SK-N-SH (cell line): ENCODE measurements around the gene LAMA1. TPM values are rescaled to one million over a fixed set of nuclear protein-coding genes. Genes with fewer than 3 reads are reported as not detected.

ENCODE experiments used
- CTCF ChIA-PET: fragments of 300-600, 350-600 bp; formaldehyde crosslinking; extraction: SDS; loops from one replicate; lab custom pipeline; 2021; lab: Yijun Ruan, JAX
- POLR2A ChIA-PET: fragments of 350-600 bp; sonication (Branson Sonifier 250); formaldehyde crosslinking; extraction: SDS; loops from one replicate; lab custom pipeline; 2020; ENCODE audit warnings: antibody characterized with exemption, inconsistent platforms; lab: Yijun Ruan, JAX
- DNase-seq: peaks from one replicate; pipeline ENCODE4 v3.0.0; 2012
- H2AFZ ChIP-seq: fragments of 200-600 bp; sonication (generic); 2 replicates; pipeline ENCODE4 v1.8.1; 2016; ENCODE audit warnings: antibody characterized with exemption, mild to moderate bottlenecking, low read depth
- H3F3A ChIP-seq: fragments of 200-600 bp; sonication (generic); replicated peaks from 2 replicates; pipeline ENCODE3; 2016; ENCODE audit warnings: antibody characterized with exemption, mild to moderate bottlenecking; ENCODE audit not compliant: insufficient read depth
- H3K27ac ChIP-seq, 2 experiments: fragments of 200-500 bp in 1 of 2; fragments of 200-600 bp in 1 of 2; sonication (Bioruptor generic) in 1 of 2; sonication (generic), shearing (Covaris generic) in 1 of 2; 2 replicates each; pipeline versions ENCODE4 v1.5.1 to v1.6.1; 2014 to 2016; ENCODE audit warnings: low read depth in 2 of 2, inconsistent platforms in 1 of 2, low read length in 1 of 2, mild to moderate bottlenecking in 1 of 2, mixed read lengths in 1 of 2
- H3K27me3 ChIP-seq: fragments of 200-600 bp; sonication (generic), shearing (Covaris generic); 2 replicates; pipeline ENCODE4 v1.6.1; 2016; ENCODE audit warnings: mixed run types; ENCODE audit not compliant: insufficient read depth
- H3K36me3 ChIP-seq, 2 experiments: fragments of 200-500 bp in 1 of 2; fragments of 200-600 bp in 1 of 2; sonication (Bioruptor generic) in 1 of 2; sonication (generic) in 1 of 2; replicated peaks in 1 of 2; 2 replicates each; pipeline versions ENCODE3 to v1.5.1; 2014 to 2016; ENCODE audit warnings: low read length in 1 of 2, mild to moderate bottlenecking in 1 of 2; ENCODE audit not compliant: insufficient read depth in 2 of 2, control insufficient read depth in 1 of 2
- H3K4me1 ChIP-seq, 2 experiments: fragments of 200-500 bp in 1 of 2; fragments of 200-600 bp in 1 of 2; sonication (Bioruptor generic) in 1 of 2; sonication (generic), shearing (Covaris generic) in 1 of 2; 2 replicates each; pipeline versions ENCODE4 v1.5.1 to v1.6.1; 2014 to 2016; ENCODE audit warnings: low read depth in 1 of 2, low read length in 1 of 2, mixed run types in 1 of 2; ENCODE audit not compliant: insufficient read depth in 2 of 2, control insufficient read depth in 1 of 2
- H3K4me2 ChIP-seq: fragments of 200-600 bp; sonication (generic), shearing (Covaris generic); 2 replicates; pipeline ENCODE4 v1.6.1; 2017; ENCODE audit warnings: mixed run types
- H3K4me3 ChIP-seq, 2 experiments: fragments of 200-500 bp in 1 of 2; fragments of 200-600 bp in 1 of 2; sonication (Bioruptor generic) in 1 of 2; sonication (generic), shearing (Covaris generic) in 1 of 2; 2 replicates each; pipeline versions ENCODE4 v1.5.1 to v1.8.1; 2014 to 2016; ENCODE audit warnings: low read depth in 2 of 2, inconsistent platforms in 1 of 2, low read length in 1 of 2, mild to moderate bottlenecking in 1 of 2, mixed read lengths in 1 of 2, moderate library complexity in 1 of 2
- H3K79me2 ChIP-seq: fragments of 200-600 bp; sonication (generic); 2 replicates; pipeline ENCODE4 v1.8.1; 2017; ENCODE audit warnings: mild to moderate bottlenecking; ENCODE audit not compliant: insufficient read depth
- H3K9ac ChIP-seq: fragments of 200-600 bp; sonication (generic); 2 replicates; pipeline ENCODE4 v1.6.1; 2017; ENCODE audit warnings: mixed run types
- H3K9me2 ChIP-seq: fragments of 200-600 bp; sonication (generic); 2 replicates; pipeline ENCODE4 v1.6.1; 2017; ENCODE audit warnings: mixed run types
- H3K9me3 ChIP-seq: fragments of 200-600 bp; sonication (generic); 2 replicates; pipeline ENCODE4 v1.6.1; 2017; ENCODE audit warnings: mixed run types, mild to moderate bottlenecking, moderate library complexity
- H4K20me1 ChIP-seq: fragments of 200-600 bp; sonication (generic); 2 replicates; pipeline ENCODE4 v1.6.1; 2017; ENCODE audit warnings: mild to moderate bottlenecking, mixed run types; ENCODE audit not compliant: insufficient read depth
- ELF1 ChIP-seq: IDR thresholded peaks from 2 replicates; pipeline ENCODE4 v1.4.0; 2012
- EZH2phosphoT487 ChIP-seq: fragments of 200-600 bp; sonication (generic); IDR thresholded peaks from 2 replicates; pipeline ENCODE4 v1.6.1; 2017; ENCODE audit warnings: low read depth, mixed run types, mild to moderate bottlenecking, antibody characterized with exemption, moderate library complexity, borderline replicate concordance
- FOSL2 ChIP-seq: IDR thresholded peaks from 2 replicates; pipeline ENCODE4 v1.4.0; 2012; ENCODE audit warnings: low read depth, mild to moderate bottlenecking, moderate library complexity, borderline replicate concordance
- FOXJ3 ChIP-seq: sonication (generic); formaldehyde crosslinking; IDR thresholded peaks from 2 replicates; pipeline ENCODE4 v1.5.1; 2020; ENCODE audit warnings: mild to moderate bottlenecking, missing genetic modification reagents
- FOXM1 ChIP-seq: IDR thresholded peaks from 2 replicates; pipeline ENCODE4 v1.4.0; 2012; ENCODE audit warnings: low read depth, mild to moderate bottlenecking
- GABPA ChIP-seq: IDR thresholded peaks from 2 replicates; pipeline ENCODE4 v1.4.0; 2012; ENCODE audit warnings: low read depth, mild to moderate bottlenecking
- NFIC ChIP-seq: IDR thresholded peaks from 2 replicates; pipeline ENCODE4 v1.4.0; 2012; ENCODE audit warnings: borderline replicate concordance
- NRF1 ChIP-seq: IDR thresholded peaks from 2 replicates; pipeline ENCODE4 v1.6.1; 2012; ENCODE audit warnings: low read depth, mild to moderate bottlenecking, low read length
- RXRA ChIP-seq: IDR thresholded peaks from 2 replicates; pipeline ENCODE4 v1.4.0; 2012; ENCODE audit warnings: low read depth, mild to moderate bottlenecking, borderline replicate concordance
- SIN3A ChIP-seq: IDR thresholded peaks from 2 replicates; pipeline ENCODE4 v1.6.1; 2012; ENCODE audit warnings: low read depth, mild to moderate bottlenecking, low read length, moderate library complexity, borderline replicate concordance
- TAF1 ChIP-seq: IDR thresholded peaks from 2 replicates; pipeline ENCODE4 v1.6.1; 2012; ENCODE audit warnings: low read depth, mild to moderate bottlenecking, low read length, moderate library complexity, borderline replicate concordance
- TEAD4 ChIP-seq: IDR thresholded peaks from 2 replicates; pipeline ENCODE4 v1.4.0; 2012; ENCODE audit warnings: mild to moderate bottlenecking, borderline replicate concordance; ENCODE audit not compliant: insufficient read depth
- WGBS: methylation state at CpG from one replicate; pipeline ENCODE4 v1.1.6; 2017; ENCODE audit warnings: low lambda C conversion rate; 5-methylcytosine and 5-hydroxymethylcytosine counted together
- polyA plus RNA-seq, 3 experiments: library from polyadenylated mRNA; depleted of rRNA; stranded (reverse); fragments of >200 nt; gene quantifications; 2 replicates each; pipeline ENCODE4 v1.2.3, GENCODE V29; 2012
- TF ChIP-seq, protein P1 (sequence below): IDR thresholded peaks from 2 replicates; pipeline ENCODE4 v1.4.0; 2012; ENCODE audit warnings: low read depth, borderline replicate concordance
- TF ChIP-seq, protein P2 (sequence below): IDR thresholded peaks from 2 replicates; pipeline ENCODE4; 2012
- TF ChIP-seq, protein P3 (sequence below): IDR thresholded peaks from 2 replicates; pipeline ENCODE4 v1.6.1; 2012; ENCODE audit warnings: mild to moderate bottlenecking, low read depth, low read length, moderate library complexity
- TF ChIP-seq, protein P4 (sequence below): IDR thresholded peaks from 2 replicates; pipeline ENCODE4 v1.4.0; 2012; ENCODE audit warnings: low read depth, borderline replicate concordance

The LAMA1 gene
- polyA plus RNA-seq, 1 of the 3 experiments (the other 2 are of a cell fraction), result 0.07 TPM

DNA sequence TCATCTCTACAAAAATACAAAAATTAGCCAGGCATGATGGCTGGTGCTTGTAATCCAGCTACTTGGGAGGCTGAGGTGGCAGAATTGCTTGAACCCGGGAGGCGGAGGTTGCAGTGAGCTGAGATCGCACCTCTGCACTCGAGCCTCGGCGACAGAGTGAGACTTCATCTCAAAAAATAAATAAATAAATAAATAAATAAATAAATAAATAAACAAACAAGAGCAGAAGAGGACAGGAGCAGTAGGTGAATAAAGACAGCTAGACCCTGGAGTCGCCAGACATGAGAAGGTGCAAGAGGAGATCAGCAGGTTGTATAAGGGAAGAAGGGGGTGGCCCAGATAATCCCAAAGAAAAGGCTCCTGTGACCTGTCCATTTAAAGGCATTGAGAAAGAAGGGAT is 12.3 kb downstream of the LAMA1 start:
- H3K4me2 ChIP-seq, result no peak overlapping the region
- no peak overlapping the region for H3K4me3 ChIP-seq
- no peaks in the 10 kb centered on the region for H3K9me3 ChIP-seq
- no peak overlapping the region for H2AFZ ChIP-seq
- CTCF ChIA-PET, result interaction anchor here (0.9 kb wide), 1 partner anchor 11 kb away, joined by 3 read pairs; no protein-coding TSS in a partner anchor
- H3K4me1 ChIP-seq, result no peaks in the 10 kb centered on the region
- H3K9me2 ChIP-seq, result no peaks in the 10 kb centered on the region
- no peak overlapping the region for H3K9ac ChIP-seq
- DNase-seq, result no peak
- TF ChIP-seq SIN3A (no peak), ELF1 (no peak), NFIC (no peak), GABPA (no peak), FOXM1 (no peak), FOXJ3 (CRISPR knock-in tag) (no peak), NRF1 (no peak), FOSL2 (no peak), TAF1 (no peak), RXRA (no peak), EZH2phosphoT487 (no peak), TEAD4 (no peak)
- TF ChIP-seq, protein P1, sequence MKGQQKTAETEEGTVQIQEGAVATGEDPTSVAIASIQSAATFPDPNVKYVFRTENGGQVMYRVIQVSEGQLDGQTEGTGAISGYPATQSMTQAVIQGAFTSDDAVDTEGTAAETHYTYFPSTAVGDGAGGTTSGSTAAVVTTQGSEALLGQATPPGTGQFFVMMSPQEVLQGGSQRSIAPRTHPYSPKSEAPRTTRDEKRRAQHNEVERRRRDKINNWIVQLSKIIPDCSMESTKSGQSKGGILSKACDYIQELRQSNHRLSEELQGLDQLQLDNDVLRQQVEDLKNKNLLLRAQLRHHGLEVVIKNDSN, result no peak
- TF ChIP-seq, protein P2, sequence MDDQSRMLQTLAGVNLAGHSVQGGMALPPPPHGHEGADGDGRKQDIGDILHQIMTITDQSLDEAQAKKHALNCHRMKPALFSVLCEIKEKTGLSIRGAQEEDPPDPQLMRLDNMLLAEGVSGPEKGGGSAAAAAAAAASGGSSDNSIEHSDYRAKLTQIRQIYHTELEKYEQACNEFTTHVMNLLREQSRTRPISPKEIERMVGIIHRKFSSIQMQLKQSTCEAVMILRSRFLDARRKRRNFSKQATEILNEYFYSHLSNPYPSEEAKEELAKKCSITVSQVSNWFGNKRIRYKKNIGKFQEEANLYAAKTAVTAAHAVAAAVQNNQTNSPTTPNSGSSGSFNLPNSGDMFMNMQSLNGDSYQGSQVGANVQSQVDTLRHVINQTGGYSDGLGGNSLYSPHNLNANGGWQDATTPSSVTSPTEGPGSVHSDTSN, result no peak
- TF ChIP-seq, protein P3, sequence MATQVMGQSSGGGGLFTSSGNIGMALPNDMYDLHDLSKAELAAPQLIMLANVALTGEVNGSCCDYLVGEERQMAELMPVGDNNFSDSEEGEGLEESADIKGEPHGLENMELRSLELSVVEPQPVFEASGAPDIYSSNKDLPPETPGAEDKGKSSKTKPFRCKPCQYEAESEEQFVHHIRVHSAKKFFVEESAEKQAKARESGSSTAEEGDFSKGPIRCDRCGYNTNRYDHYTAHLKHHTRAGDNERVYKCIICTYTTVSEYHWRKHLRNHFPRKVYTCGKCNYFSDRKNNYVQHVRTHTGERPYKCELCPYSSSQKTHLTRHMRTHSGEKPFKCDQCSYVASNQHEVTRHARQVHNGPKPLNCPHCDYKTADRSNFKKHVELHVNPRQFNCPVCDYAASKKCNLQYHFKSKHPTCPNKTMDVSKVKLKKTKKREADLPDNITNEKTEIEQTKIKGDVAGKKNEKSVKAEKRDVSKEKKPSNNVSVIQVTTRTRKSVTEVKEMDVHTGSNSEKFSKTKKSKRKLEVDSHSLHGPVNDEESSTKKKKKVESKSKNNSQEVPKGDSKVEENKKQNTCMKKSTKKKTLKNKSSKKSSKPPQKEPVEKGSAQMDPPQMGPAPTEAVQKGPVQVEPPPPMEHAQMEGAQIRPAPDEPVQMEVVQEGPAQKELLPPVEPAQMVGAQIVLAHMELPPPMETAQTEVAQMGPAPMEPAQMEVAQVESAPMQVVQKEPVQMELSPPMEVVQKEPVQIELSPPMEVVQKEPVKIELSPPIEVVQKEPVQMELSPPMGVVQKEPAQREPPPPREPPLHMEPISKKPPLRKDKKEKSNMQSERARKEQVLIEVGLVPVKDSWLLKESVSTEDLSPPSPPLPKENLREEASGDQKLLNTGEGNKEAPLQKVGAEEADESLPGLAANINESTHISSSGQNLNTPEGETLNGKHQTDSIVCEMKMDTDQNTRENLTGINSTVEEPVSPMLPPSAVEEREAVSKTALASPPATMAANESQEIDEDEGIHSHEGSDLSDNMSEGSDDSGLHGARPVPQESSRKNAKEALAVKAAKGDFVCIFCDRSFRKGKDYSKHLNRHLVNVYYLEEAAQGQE, result no peak
- TF ChIP-seq, protein P4, sequence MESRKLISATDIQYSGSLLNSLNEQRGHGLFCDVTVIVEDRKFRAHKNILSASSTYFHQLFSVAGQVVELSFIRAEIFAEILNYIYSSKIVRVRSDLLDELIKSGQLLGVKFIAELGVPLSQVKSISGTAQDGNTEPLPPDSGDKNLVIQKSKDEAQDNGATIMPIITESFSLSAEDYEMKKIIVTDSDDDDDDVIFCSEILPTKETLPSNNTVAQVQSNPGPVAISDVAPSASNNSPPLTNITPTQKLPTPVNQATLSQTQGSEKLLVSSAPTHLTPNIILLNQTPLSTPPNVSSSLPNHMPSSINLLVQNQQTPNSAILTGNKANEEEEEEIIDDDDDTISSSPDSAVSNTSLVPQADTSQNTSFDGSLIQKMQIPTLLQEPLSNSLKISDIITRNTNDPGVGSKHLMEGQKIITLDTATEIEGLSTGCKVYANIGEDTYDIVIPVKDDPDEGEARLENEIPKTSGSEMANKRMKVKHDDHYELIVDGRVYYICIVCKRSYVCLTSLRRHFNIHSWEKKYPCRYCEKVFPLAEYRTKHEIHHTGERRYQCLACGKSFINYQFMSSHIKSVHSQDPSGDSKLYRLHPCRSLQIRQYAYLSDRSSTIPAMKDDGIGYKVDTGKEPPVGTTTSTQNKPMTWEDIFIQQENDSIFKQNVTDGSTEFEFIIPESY, result no peak
- WGBS, result 66% methylated on average over 7 of the region's 7 CpGs
- H3F3A ChIP-seq, result no peaks in the 10 kb centered on the region
- H3K36me3 ChIP-seq, result no peaks in the 10 kb centered on the region
- H3K27ac ChIP-seq, result no peak overlapping the region
- no peaks in the 10 kb centered on the region for H3K27me3 ChIP-seq
- H4K20me1 ChIP-seq, result no peaks in the 10 kb centered on the region
- no peaks in the 10 kb centered on the region for H3K79me2 ChIP-seq
- POLR2A ChIA-PET, result no interaction called here
